HG03066 (cell line): ENCODE data around the gene CBARP.
"Not testable (repeated sequence)": the region's sequence is repeated elsewhere in the genome, so short reads cannot be mapped to it uniquely, and the experiment has no call there.

ENCODE experiments used
- ATAC-seq: cut with Tn5 transposase; IDR thresholded peaks from one replicate; pipeline ENCODE4 v1.9.1; 2021; ENCODE audit warnings: low read depth; ENCODE audit not compliant: unreplicated experiment

Gene CBARP

GRCh38 chr19:1254081-1254527, 16.3 kb upstream of the CBARP start:
- ATAC-seq, result no peak

GRCh38 chr19:1253514-1254080, 15.8 kb upstream of the CBARP start:
- no peak for ATAC-seq

- ATAC-seq, result no peak
Measured at GRCh38 chr19:1252821-1253513, 15.2 kb upstream of the CBARP start.

- no peak for ATAC-seq
Measured at GRCh38 chr19:1252221-1252820, 14.5 kb upstream of the CBARP start.

- no peak for ATAC-seq
Measured at GRCh38 chr19:1251330-1252220, 13.8 kb upstream of the CBARP start.

GRCh38 chr19:1250437-1251260, 12.8 kb upstream of the CBARP start:
- ATAC-seq, result no peak

GRCh38 chr19:1249990-1250436, 12.2 kb upstream of the CBARP start:
- ATAC-seq, result no peak

GRCh38 chr19:1249298-1249989, 11.6 kb upstream of the CBARP start:
- ATAC-seq, result peak; percentile 40

- no peak for ATAC-seq
Measured at GRCh38 chr19:1248786-1249297, 11.0 kb upstream of the CBARP start.

- ATAC-seq, result no peak
Measured at GRCh38 chr19:1248139-1248785, 10.5 kb upstream of the CBARP start, which contains the start of gene MIDN. Gene MIDN (plus strand): TSS chr19:1248583. CDS start chr19:1250297, 1,714 bp downstream.

GRCh38 chr19:1247748-1248138, 9.9 kb upstream of the CBARP start:
- ATAC-seq, result no peak

- ATAC-seq, result not testable (repeated sequence)
Measured at GRCh38 chr19:1246265-1247087, 8.7 kb upstream of the CBARP start.

GRCh38 chr19:1245494-1246264, 7.9 kb upstream of the CBARP start:
- ATAC-seq, result no peak

- ATAC-seq, result no peak
Measured at GRCh38 chr19:1244693-1245451, 7.1 kb upstream of the CBARP start.

- ATAC-seq, result no peak
Measured at GRCh38 chr19:1243768-1244692, 6.2 kb upstream of the CBARP start.
